Globus pallidus (tissue), 1 donor: ENCODE measurements around the gene RARS1.

Experiments used
- DNase-seq: peaks from one replicate; pipeline ENCODE4 v3.0.0-alpha.2; 2015; ENCODE audit warnings: low spot score

Gene RARS1

GRCh38 chr5:168557389-168557788 lies 71.1 kb downstream of the RARS1 start:
- DNase-seq = no peak

DNA sequence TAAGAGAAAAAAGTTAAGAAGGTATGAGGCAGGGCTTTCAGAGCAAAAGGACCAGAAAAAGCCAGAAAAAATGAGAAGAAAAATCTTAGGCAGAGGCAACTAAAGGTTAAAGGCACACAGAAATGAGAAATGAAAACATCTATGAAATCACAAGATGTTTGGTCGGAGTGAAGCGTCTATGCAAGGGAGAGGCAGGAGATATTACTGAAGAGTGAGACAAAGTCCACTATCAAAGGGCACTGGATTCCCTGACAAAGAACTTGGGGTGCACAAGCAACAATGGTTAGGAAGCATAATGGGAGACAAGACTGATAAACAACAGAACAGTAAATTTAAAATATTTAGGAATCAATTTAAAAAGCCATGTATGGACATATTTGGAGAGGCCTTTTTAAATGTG lies 76.0 kb downstream of the RARS1 start:
- no peak for DNase-seq

- no peak for DNase-seq
These were observed 77.7 kb downstream of the RARS1 start for GRCh38 chr5:168563959-168564358.

DNA sequence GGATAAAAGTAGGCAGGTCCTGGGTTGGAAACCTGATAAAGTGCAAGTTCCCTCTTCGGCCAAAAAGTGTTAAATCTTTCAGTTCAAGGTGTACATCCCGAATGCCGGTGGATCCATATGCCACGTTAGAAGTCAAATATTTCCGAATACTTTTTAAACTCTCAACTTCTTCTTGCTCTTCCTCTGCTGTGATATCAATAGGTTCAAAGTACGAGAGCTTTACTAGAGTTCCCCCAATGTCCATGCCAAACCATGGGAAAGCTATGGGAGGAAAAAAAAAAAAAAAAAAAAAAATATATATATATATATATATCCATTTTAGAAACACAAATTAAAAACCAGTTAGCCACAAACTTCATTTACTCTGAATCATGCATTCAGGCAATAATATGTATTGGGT lies 82.5 kb downstream of the RARS1 start:
- no peak for DNase-seq
